ENCODE data around the gene CREBRF. TPM values are rescaled to one million over a fixed set of nuclear protein-coding genes. Genes with fewer than 3 reads are reported as not detected.

Gene CREBRF, protein sequence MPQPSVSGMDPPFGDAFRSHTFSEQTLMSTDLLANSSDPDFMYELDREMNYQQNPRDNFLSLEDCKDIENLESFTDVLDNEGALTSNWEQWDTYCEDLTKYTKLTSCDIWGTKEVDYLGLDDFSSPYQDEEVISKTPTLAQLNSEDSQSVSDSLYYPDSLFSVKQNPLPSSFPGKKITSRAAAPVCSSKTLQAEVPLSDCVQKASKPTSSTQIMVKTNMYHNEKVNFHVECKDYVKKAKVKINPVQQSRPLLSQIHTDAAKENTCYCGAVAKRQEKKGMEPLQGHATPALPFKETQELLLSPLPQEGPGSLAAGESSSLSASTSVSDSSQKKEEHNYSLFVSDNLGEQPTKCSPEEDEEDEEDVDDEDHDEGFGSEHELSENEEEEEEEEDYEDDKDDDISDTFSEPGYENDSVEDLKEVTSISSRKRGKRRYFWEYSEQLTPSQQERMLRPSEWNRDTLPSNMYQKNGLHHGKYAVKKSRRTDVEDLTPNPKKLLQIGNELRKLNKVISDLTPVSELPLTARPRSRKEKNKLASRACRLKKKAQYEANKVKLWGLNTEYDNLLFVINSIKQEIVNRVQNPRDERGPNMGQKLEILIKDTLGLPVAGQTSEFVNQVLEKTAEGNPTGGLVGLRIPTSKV
- total RNA-seq = 89.7 and 92.1 TPM in 2 replicates
- total RNA-seq (2013) = 72.9 TPM
- 29.7 and 47.3 TPM in 2 replicates for polyA plus RNA-seq
- 63.4 and 88.6 TPM in 2 replicates for polyA minus RNA-seq

DNA sequence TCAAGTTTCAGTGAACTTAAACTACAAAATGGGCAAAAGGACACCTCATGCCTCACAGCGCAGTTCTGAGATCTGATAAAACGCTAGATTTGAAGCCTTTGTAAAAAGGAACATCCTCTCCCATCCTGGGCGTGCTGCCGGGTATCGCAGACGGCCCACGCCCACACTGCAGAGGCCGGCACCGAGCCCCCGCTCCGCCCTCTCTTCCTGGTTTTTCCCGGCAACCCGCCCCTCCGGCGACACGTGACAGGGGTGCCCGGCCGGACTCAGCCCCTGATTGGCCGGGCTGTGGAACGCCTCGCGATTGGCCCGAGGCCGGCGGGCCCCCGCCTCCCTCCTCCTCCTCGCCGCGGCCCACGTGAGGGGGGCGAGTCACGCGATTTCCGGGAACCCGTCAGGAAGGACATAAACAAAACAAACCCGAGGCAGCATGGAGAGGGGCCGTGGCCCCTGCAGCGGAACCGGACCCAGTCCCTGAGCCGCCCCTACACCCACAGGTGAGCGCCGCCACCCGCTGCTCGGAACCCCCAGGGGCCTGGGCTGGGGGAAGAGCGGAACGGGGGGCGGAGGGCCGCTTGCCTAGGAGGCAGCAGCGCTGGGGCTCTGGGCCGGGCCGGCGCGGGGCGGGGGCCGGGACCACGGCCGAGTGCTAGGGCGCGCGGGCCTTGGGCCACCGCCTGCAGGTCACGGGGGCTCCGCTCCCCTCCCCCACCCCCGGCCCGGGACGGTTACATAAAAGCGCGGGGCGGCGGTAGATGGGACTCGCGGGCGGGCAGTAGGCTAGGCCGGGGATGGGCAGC lies at the start of gene CREBRF:
CREBRF (plus strand) TSS at position 370 of the 800 bp plus-strand sequence. CDS start 24,424 bp downstream, outside the sequence.
- no peaks in the 10 kb centered on the region for H3K9me3 Mint-ChIP-seq (ENCODE audit: insufficient read depth)
- peak; percentile 98 for DNase-seq
- Histone ChIP-seq H3K27me3 (replicated peaks in 1 of 4; ENCODE audit: control extremely low read depth in 1 of 4, control insufficient read depth in 3 of 4, insufficient read depth in 4 of 4, low read length in 3 of 4) (no peaks in the 10 kb centered on the region), H3K27ac (ENCODE audit: low read length in 2 of 2) (peak within 1 kb of the TSS; percentile 82 to 100), H4K20me1 (ENCODE audit: control insufficient read depth, insufficient read depth, low read length, poor library complexity, severe bottlenecking) (peaks cover 42% of the 10 kb centered on the region), H3K9ac (ENCODE audit: low read length) (peak within 1 kb of the TSS; percentile 98), H3K9me3 (ENCODE audit: control extremely low read depth in 1 of 3, control insufficient read depth in 2 of 3, insufficient read depth in 1 of 3, low read length in 2 of 3) (no peaks in the 10 kb centered on the region), H3K79me2 (ENCODE audit: control insufficient read depth, insufficient read depth, low read length) (peaks cover 42% of the 10 kb centered on the region), H2AFZ (ENCODE audit: insufficient read depth, low read depth, low read length, poor library complexity, severe bottlenecking) (peak within 1 kb of the TSS; percentile 80), H3K4me2 (replicated peaks; ENCODE audit: low read depth, low read length, poor library complexity, severe bottlenecking) (peak within 1 kb of the TSS; percentile 81), H3K4me1 (ENCODE audit: control insufficient read depth in 2 of 2, insufficient read depth in 2 of 2, low read length in 2 of 2) (peaks cover 19 to 28% of the 10 kb centered on the region in 2 donors), H3K36me3 (replicated peaks in 1 of 2; ENCODE audit: control extremely low read depth in 1 of 2, control insufficient read depth in 1 of 2, extremely low read depth in 1 of 2, insufficient read depth in 2 of 2, low read length in 1 of 2) (peaks cover 1 to 6% of the 10 kb centered on the region in 2 experiments), H3K4me3 (ENCODE audit: control extremely low read depth in 1 of 5, extremely low read depth in 1 of 5, insufficient read depth in 1 of 5, low read depth in 2 of 5, low read length in 4 of 5) (peak within 1 kb of the TSS; percentile 75 to 97 (median 89))
- POLR2A ChIA-PET = interaction anchor here (0.9 to 1.9 kb wide), 4 partner anchors 10 to 292 kb away, joined by 3 to 23 read pairs (median 4); partner anchors contain the start of gene ATP6V0E1
- TF ChIP-seq, protein P1, sequence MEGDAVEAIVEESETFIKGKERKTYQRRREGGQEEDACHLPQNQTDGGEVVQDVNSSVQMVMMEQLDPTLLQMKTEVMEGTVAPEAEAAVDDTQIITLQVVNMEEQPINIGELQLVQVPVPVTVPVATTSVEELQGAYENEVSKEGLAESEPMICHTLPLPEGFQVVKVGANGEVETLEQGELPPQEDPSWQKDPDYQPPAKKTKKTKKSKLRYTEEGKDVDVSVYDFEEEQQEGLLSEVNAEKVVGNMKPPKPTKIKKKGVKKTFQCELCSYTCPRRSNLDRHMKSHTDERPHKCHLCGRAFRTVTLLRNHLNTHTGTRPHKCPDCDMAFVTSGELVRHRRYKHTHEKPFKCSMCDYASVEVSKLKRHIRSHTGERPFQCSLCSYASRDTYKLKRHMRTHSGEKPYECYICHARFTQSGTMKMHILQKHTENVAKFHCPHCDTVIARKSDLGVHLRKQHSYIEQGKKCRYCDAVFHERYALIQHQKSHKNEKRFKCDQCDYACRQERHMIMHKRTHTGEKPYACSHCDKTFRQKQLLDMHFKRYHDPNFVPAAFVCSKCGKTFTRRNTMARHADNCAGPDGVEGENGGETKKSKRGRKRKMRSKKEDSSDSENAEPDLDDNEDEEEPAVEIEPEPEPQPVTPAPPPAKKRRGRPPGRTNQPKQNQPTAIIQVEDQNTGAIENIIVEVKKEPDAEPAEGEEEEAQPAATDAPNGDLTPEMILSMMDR (IDR thresholded peaks at IDR 0.05) = no peak
- TF ChIP-seq EZH2 (IDR thresholded peaks at IDR 0.05; ENCODE audit: borderline replicate concordance, insufficient read depth, low read depth, low read length, poor library complexity, severe bottlenecking) = no peak
- H3K4me1 Mint-ChIP-seq = peaks cover 44% of the 10 kb centered on the region
- H3K27me3 Mint-ChIP-seq = peaks cover 6% of the 10 kb centered on the region
- intact Hi-C loops (cut with micrococcal nuclease) = loop anchor here (1.0 to 5.0 kb wide), 9 partner anchors 21 to 1049 kb away; partner anchors contain the start of genes BNIP1, CPEB4, ERGIC1 and FBXW11
- H3K4me3 Mint-ChIP-seq = peak within 1 kb of the TSS; percentile 96
- under 1% methylated on average over 68 of the region's 74 CpGs for WGBS (ENCODE audit: insufficient coverage)
- CTCF ChIA-PET = interaction anchor here (1.3 to 2.1 kb wide), 4 partner anchors 14 to 284 kb away, joined by 4 to 17 read pairs (median 6); partner anchors contain the start of gene ATP6V0E1
- ATAC-seq (ENCODE audit: low read depth) = peak; percentile 63
- peak within 1 kb of the TSS; percentile 96 for H3K27ac Mint-ChIP-seq

Measured in B cell (primary cell).